IPS-NIHi11 (cell line): ENCODE results near the gene MYL3.
"Not testable (repeated sequence)": the region's sequence is repeated elsewhere in the genome, so short reads cannot be mapped to it uniquely, and the experiment has no call there.

ENCODE experiments used
- DNase-seq: peaks from one replicate; pipeline ENCODE4 v3.0.0; 2012; ENCODE audit warnings: mixed read lengths, low spot score

Gene MYL3

DNA sequence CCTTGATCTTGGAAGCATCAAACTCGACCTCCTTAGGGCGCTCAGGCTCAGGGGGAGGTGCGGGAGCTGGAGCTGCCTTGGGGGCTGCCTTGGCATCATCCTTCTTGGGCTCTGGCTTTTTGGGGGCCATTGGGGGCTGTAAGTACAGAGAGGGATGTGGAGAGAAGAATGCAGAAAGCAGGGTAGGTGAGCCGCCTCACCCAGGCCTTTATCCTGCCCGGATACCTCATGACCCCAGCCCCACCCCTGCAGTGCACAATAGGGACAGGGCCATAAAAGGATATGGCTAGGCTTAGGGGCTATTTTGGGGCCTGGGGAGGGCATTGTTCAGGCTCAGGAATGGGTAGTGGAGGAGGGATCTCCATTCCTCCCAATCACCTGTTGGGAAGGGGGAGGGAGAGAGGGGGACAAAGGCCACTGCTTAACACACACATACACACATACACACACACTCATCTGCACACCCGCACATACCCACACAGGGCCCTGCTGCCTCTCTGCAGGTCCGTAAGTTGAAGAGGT, at the start of gene MYL3:
TSS of gene MYL3 (minus strand) at position 184 of the 522 bp plus-strand sequence. CDS start at position 130, 54 bp downstream.
- DNase-seq: no peak

GRCh38 chr3:46912986-46913385, 49.7 kb upstream of the MYL3 start:
- no peak for DNase-seq

DNA sequence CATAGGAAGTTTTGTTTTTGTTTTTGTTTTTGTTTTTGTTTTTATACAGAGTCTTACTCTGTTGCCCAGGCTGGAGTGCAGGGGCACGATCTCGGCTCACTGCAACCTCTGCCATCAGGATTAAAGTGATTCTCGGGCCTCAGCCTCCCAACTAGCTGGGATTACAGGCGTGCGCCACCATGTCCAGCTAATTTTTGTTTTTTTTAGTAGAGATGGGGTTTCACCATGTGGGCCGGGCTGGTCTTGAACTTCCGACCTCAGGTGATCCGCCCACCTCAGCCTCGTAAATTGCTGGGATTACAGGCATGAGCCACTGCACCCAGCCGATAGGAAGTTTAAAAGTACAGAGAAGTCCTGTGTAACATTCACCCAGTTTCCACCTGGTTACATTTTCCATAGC, 47.7 kb upstream of the MYL3 start:
- DNase-seq: not testable (repeated sequence)

- no peak for DNase-seq
Measured at GRCh38 chr3:46910166-46910760, 47.0 kb upstream of the MYL3 start.

GRCh38 chr3:46909535-46910161, 46.4 kb upstream of the MYL3 start:
- peak; percentile 97 for DNase-seq

DNA sequence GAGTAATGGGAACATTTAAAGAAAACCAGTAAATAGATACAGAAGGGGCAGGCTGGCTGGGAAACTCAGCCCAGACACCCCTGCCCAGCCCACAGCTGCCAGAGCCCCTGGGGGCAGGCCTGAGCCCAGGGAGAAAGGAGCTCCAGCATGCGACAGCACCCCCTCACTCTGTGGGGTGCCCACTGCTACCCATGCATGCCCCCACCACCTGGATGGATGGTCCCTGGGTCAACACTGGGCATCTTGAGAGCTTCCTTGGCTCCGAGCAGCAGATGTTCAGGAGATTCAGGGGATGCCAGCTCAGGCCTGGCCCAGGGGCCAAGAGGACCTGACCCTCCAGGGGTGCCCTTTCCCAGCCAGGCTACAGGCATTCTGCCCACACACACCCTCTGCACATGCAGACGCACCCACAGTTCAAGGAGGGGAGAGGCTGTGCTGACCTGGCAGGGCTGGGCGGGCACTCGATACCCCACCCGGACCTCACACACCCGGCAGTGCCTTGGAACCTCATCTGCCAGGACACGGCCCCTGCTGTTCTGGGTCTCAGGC, 45.8 kb upstream of the MYL3 start:
- no peak for DNase-seq

DNA sequence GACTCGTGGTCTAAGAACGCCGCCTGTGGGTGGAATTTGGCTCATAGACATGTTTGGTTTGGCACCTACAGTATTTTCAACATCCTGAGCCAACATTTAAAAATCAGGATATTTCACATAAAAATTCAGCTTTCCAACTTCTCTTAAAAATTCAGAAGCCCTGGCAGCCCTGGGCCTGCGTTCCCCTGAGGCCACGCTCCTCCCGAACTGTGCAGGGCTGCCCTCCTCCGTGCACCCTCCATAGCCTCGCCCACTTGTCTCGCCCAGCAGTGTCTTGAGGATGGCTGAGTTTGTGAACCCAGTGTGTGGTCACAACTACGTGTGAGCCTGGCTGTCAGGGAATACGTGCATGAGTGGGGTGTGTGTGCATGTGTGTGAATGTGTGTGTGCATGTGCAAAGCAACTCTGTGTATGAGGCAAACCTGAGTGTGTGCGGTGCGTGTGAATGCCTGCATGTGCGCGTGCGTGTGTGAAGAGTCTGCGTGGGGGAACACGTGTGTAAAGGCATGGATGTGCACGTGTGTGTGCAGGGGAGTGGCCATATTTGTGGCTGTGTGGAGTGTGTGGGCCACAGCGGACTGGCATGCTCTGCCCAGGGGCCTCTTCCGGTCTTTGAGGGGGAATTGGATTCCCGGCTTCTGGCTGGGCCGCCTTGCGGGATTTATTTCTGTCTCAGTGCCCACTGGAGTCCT, 45.2 kb upstream of the MYL3 start:
- no peak for DNase-seq

GRCh38 chr3:46907960-46908293, 44.7 kb upstream of the MYL3 start:
- DNase-seq: no peak

DNA sequence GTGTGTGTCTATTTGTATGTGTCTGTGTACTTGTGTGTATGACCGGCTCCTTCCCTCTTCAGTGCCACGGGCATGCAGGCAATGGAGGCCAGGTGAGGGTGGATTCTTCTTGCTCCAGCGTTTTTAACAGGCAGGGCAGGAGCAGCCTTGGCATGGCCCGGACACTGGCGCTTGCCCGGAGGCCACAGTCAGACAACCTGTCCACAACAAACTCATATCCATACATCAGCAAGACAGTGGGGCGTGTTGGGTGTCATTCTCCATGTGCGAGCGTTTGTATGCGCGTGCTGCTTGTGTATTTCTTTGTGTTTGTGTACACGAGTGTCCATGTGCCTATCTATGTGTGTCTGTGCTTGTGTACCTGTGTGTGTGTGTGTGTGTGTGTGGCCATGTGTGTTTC, 44.0 kb upstream of the MYL3 start:
- DNase-seq: no peak

DNA sequence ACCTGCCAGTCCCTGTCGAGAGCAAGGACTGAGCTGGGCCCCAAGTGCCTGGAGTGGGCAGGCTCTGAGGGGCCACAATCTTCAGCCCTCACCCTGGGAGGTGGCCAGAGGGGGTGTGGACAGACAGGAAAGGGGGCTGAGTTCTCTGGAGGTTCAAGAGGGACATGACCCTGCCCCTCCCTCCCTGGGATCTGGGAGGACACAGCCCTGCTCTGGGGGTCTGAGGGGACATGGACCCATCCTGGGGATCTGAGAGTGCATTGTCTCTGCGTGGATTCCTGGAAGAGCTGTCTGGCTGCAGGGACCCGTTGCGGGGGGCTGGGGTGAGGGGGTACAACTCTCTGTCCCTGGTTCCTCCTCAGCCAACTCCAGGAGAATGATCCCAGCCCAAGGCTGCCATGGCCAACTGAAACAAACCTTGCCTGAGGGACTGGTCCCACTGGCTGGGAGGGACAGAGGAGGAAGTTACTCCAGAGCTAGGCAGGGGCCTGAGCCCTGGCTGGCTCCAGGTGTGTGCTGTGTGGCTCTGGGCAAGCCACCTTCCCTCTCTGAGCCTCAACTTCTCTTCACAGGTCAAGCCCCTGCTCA, 43.3 kb upstream of the MYL3 start:
- no peak for DNase-seq

DNA sequence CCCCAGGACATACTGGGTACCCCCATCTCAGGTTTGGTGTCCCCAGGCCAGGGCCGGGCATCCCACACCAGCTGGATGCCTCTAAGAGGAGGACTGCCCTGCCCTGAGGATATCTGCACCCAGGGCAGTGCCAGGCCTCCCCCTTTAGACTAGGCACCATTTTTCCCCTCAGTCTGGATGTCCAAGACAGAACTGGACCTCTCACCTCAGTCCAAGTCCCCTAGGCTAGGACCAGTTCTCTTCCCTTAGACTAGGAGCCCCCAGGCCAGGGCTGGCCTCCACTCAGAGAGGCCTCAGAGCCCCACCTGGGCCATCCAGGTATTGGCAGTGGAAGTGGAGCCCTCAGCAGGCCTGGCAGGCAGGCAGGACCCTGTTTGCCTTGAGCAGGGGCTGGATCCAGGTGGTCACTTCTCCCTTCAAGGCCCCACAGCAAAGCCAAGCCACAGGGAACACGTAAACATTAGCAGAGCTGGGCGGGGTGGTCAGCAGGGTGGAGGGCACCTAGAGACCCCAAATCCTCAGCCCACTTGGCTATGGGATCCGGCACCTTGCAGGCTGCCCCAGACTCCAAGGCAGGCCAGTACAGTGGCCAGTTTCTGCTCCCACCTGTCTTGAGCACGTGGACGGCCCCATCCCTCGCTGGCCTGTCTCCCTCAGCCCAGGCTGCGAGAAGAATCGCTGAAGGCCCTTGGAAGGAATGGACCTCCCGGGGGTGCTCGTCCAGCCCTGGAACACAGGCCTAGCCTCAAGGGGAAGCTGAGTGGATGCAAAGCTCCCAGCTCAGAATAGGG, 42.6 kb upstream of the MYL3 start:
- no peak for DNase-seq

DNA sequence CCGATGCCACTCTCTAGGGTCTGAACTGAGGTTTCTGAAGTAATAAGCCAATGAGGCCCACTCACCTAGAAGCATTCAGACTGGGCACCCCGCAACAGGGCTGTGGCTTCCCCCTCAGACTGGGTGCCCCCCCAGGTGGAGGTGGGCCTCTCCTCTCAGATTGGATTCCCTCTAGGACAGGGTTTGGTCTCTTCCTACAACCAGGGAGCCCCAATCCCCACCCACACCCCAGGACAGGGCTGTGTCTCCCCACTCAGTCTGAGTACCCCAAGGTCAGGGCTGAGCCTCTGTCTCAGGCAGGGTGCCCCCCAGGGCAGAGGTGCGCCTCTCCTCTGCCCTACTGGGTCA, 41.9 kb upstream of the MYL3 start:
- no peak for DNase-seq

DNA sequence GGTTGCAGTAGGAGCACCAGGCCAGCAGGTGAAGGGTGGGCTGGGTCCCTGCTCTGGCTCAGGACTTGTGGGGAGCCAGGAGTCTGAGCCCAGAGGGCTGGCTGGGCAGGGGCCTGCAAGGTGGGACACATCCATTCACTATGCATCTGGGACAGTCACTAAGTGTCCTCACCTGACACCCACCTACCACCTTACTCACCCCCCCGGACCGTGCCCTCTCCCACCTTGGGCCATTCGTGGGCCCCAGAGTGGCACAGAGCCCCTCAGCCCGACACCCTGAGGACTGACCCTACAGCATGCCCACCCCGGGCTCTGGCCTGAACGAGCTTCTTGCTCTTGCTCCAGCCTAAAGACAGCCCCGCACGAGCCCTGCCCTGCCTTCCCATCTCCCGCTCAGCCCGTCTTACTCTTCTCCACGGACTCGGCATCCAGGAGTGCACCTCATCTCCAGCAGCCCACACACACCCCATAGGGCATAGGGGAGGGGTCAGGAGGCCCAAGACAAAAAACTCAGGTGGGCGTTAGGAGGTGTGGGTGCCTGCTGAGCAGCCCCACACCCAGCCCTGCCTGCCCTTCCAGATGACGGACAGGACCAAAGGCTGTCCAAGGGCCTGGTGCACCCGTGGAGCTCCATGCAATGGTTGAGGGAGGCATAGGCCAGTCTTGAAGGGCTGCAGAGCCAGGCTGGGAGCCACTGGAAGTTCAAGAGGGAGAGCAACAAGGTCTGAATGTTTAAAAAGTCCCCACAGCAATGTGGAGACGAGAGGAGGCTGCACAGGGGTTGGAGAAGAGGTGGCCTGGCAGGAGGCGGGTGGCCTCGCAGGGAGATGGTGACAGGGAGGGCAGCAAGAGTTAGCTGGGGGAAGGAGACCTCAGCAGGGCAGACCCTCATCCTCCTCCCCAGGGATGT, 41.3 kb upstream of the MYL3 start:
- DNase-seq: no peak

DNA sequence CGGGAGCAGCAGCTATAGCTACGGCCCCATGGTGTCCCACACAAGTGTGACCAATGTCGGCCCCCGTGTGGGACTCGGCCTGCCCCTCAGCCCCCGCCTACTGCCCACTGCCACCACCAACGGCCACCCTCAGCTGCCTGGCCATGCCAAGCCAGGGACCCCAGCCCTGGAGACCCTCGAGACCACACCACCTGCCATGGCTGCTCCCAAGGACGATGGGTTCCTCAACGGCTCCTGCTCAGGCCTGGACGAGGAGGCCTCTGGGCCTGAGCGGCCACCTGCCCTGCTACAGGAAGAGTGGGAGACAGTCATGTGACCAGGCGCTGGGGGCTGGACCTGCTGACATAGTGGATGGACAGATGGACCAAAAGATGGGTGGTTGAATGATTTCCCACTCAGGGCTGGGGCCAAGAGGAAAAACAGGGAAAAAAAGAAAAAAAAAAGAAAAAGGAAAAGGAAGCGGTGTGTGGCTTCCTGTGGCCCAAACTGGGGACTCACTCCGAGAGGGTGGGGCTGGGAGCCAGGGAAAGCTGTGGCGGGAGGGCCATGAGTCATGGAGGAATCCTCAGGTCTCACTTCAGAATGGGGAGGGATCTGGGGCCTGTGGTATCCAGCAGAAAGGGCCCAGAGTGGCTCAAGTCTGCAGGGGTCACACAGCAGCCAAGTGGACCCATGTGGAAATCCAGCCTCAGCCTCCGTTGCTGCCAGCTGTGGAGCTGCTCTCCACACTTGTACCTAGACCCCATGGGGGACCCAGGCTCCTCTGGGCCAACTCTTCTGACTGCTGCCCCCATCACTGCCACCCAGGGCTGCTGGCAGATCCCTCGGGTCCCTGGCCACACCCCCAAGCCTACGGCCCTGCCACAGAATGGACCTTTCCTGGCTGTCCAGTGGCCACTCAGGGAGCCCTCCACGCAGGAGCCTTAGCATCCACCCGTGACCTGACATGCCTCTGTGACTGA, 40.4 kb upstream of the MYL3 start:
- no peak for DNase-seq

GRCh38 chr3:46902188-46902631, 39.0 kb upstream of the MYL3 start:
- no peak for DNase-seq

DNA sequence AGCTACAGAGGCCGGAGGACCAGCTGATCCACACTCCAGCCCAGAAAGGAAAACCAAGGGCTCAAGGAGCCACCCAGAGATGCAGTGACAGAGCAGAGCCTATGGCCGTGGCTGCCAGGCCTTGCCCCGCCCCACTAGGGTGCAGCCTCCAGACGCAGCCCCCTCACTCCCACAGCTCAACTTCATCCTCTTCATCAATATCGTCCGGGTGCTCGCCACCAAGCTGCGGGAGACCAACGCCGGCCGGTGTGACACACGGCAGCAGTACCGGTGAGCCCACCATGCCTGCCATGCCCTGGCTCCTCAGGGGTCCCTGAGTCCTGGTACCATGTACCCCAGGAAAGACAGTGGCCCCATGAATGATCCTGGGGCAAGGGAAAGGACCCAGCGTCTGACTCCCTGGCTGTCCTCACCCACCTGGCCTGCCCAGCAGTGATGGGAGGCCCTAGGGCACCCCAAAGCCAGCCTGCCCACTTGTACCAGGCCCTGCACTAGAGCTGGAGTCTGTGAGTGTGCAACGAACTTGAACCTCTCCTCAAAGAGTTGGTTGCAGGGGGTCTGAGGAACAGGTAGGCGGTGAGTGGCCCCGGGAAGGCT, 38.4 kb upstream of the MYL3 start:
- DNase-seq: no peak

DNA sequence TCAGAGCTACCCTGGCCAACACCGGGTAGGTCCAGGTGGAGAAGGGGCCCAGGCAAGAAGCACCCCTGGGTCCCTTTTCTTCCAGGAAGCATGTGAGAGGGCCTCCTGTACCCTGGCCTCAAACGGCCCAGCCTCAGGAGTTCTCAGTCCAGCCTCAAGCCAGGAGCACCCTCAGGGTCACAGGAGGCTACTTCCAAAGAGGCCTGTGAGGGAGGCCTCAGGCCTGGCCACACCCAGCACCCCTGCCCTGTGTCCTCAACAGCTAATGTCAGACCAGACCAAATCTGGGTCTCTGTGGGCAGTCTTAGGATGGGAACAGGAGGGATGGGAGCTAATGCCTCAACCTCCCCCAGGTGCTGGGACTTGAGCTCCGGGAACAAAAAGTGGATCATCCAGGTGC, 37.8 kb upstream of the MYL3 start:
- DNase-seq: no peak

GRCh38 chr3:46900356-46900755, 37.1 kb upstream of the MYL3 start:
- no peak for DNase-seq

DNA sequence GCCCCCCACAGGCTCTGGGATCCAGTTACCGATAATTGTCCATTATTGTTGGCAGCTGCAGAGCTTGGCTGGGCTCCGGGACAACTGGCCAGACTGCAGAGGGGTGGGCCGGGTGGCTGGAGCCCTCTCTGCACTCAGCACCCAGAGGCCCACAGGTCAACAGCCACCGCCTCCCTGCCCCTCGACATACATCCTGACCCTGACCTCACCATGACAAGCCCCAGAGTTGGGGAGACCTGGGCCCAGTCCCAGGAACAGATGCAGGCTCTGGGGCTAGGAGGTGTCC, 36.7 kb upstream of the MYL3 start:
- DNase-seq: no peak
